ENCODE data around the gene KCNT1.

- TF ChIP-seq CTCF (conservative IDR thresholded peaks at IDR 0.05; ENCODE audit: low read depth, low read length) (no peak), EZH2 (IDR thresholded peaks at IDR 0.05; ENCODE audit: borderline replicate concordance, low read depth, low read length, poor library complexity, severe bottlenecking) (no peak)
Observed at GRCh38 chr9:135693265-135693664, 8.7 kb upstream of the KCNT1 start.
